K562 (cell line): ENCODE measurements around the gene CAV1. TPM values are rescaled to one million over a fixed set of nuclear protein-coding genes. Genes with fewer than 3 reads are reported as not detected.
A peak's percentile ranks its signal among the peaks of the same experiment; 100 is the strongest.

Experiments
- ATAC-seq: fragments of 200-7000 bp; cut with Tn5 transposase; 3 replicates; pipeline ENCODE4 v1.9.1; 2020; ENCODE audit warnings: moderate library complexity
- BruUV-seq: library from RNA; stranded (reverse); fragments of 400-500 nt; replicated peaks from 2 replicates; lab custom pipeline; 2021; lab: Mats Ljungman, UMichigan
- CTCF ChIA-PET: fragments of 300-600 bp; formaldehyde crosslinking; extraction: SDS; loops from one replicate; lab custom pipeline; 2021; ENCODE audit warnings: low intra/inter-chr PET ratio; lab: Yijun Ruan, JAX
- POLR2A ChIA-PET: fragments of 300-600, 350-650 bp; sonication (Branson Sonifier 250); formaldehyde crosslinking; extraction: SDS; loops from one replicate; lab custom pipeline; 2021; ENCODE audit warnings: antibody characterized with exemption, inconsistent platforms; lab: Yijun Ruan, JAX
- DNase-seq, 4 experiments: peaks; one replicate each; pipeline versions ENCODE4 v3.0.0 to v3.0.0-alpha.2; 2011 to 2018; ENCODE audit warnings: low spot score in 3 of 4, mixed read lengths in 3 of 4; ENCODE audit errors: extremely low read depth in 1 of 4
- FAIRE-seq: peaks from 2 replicates; lab custom pipeline; 2011; peaks lifted over from hg19 to GRCh38; lab: Jason Lieb, UNC
- H2AFZ ChIP-seq: 2 replicates; pipeline ENCODE4 v1.6.0; 2011; ENCODE audit warnings: low read depth, low read length, control low read depth, inconsistent platforms
- H3K27ac ChIP-seq: fragments of 200-600 bp; 3 replicates; pipeline ENCODE4 v1.8.0; 2011; ENCODE audit warnings: low read depth, mild to moderate bottlenecking, control low read depth, inconsistent platforms, low read length, moderate library complexity, mixed read lengths; ENCODE audit errors: extremely low read depth
- H3K27me3 ChIP-seq, 2 experiments: fragments of 300-600 bp in 1 of 2; 2 replicates in 1 of 2; 3 replicates in 1 of 2; pipeline versions ENCODE4 v1.6.0 to v1.8.0; 2011; ENCODE audit warnings: inconsistent platforms in 2 of 2, low read length in 2 of 2, mild to moderate bottlenecking in 1 of 2, mixed read lengths in 1 of 2, moderate library complexity in 1 of 2; ENCODE audit not compliant: control insufficient read depth in 2 of 2, insufficient read depth in 2 of 2
- H3K36me3 ChIP-seq: fragments of 300-600 bp; 3 replicates; pipeline ENCODE4 v1.8.0; 2011; ENCODE audit warnings: mild to moderate bottlenecking, low read length, inconsistent platforms; ENCODE audit not compliant: control insufficient read depth, insufficient read depth
- H3K4me1 ChIP-seq, 2 experiments: fragments of 200-600 bp in 1 of 2; replicated peaks in 1 of 2; 2 replicates in 1 of 2; 3 replicates in 1 of 2; pipeline versions ENCODE4 v1.5.1 to v1.8.0; 2011; ENCODE audit warnings: inconsistent platforms in 2 of 2, low read length in 2 of 2, mild to moderate bottlenecking in 1 of 2, mixed read lengths in 1 of 2, moderate library complexity in 1 of 2; ENCODE audit not compliant: control insufficient read depth in 2 of 2, insufficient read depth in 2 of 2
- H3K4me2 ChIP-seq: 2 replicates; pipeline ENCODE4 v1.6.1; 2011; ENCODE audit warnings: low read length, control low read depth, inconsistent platforms, mixed read lengths; ENCODE audit not compliant: insufficient read depth
- H3K4me3 ChIP-seq: fragments of 200-600 bp; sonication (generic), shearing (Covaris generic); 2 replicates; pipeline ENCODE4 v1.5.1; 2016; ENCODE audit warnings: control low read depth, inconsistent platforms
- H3K79me2 ChIP-seq: fragments of 200-600 bp; 3 replicates; pipeline ENCODE4 v1.8.0; 2011; ENCODE audit warnings: low read length, inconsistent platforms; ENCODE audit not compliant: control insufficient read depth, insufficient read depth
- H3K9ac ChIP-seq, 2 experiments: 2 replicates each; pipeline versions ENCODE4 v1.6.0 to v1.6.1; 2011; ENCODE audit warnings: low read depth in 2 of 2, low read length in 2 of 2, control low read depth in 1 of 2, inconsistent platforms in 1 of 2, mild to moderate bottlenecking in 1 of 2, mixed read lengths in 1 of 2; ENCODE audit not compliant: insufficient read depth in 1 of 2
- H3K9me1 ChIP-seq: one replicate; pipeline ENCODE4 v1.6.0; 2011; ENCODE audit warnings: inconsistent platforms, mild to moderate bottlenecking, low read length, moderate library complexity; ENCODE audit not compliant: control insufficient read depth, insufficient read depth
- H3K9me3 ChIP-seq: replicated peaks from 2 replicates; pipeline ENCODE4 v1.5.1; 2011; ENCODE audit warnings: low read depth, low read length, inconsistent platforms; ENCODE audit not compliant: control insufficient read depth, insufficient read depth
- H4K20me1 ChIP-seq: replicated peaks from 2 replicates; pipeline ENCODE4 v1.6.1; 2011; ENCODE audit warnings: low read length, inconsistent platforms, mixed read lengths; ENCODE audit not compliant: control insufficient read depth, insufficient read depth
- CHD1 ChIP-seq: fragments of 200-600 bp; sonication (generic); IDR thresholded peaks from one replicate; pipeline ENCODE4 v1.6.1; 2012; ENCODE audit warnings: mild to moderate bottlenecking, moderate library complexity, low read length, inconsistent platforms
- CXXC5 ChIP-seq: fragments of 250-450 bp; sonication (Bioruptor Pico); IDR thresholded peaks from 2 replicates; pipeline ENCODE4 v1.8.0; 2022; ENCODE audit warnings: inconsistent platforms, mild to moderate bottlenecking, moderate library complexity
- HDAC6 ChIP-seq: IDR thresholded peaks from 2 replicates; pipeline ENCODE4 v1.6.1; 2012; ENCODE audit warnings: low read depth, mild to moderate bottlenecking, control low read depth, inconsistent platforms, low read length, moderate library complexity
- HMG20B ChIP-seq: fragments of 250-450 bp; sonication (Bioruptor Pico); IDR thresholded peaks from 2 replicates; pipeline ENCODE4 v1.5.0; 2021; ENCODE audit warnings: mild to moderate bottlenecking
- ILF3 ChIP-seq: fragments of 450-650 bp; IDR thresholded peaks from 2 replicates; pipeline ENCODE4 v1.6.1; 2018; ENCODE audit warnings: antibody characterized with exemption, mild to moderate bottlenecking, moderate library complexity, borderline replicate concordance
- KDM1A ChIP-seq, 2 experiments: fragments of 450-650 bp; IDR thresholded peaks; 2 replicates each; pipeline ENCODE4 v1.6.1; 2016; ENCODE audit warnings: mild to moderate bottlenecking in 2 of 2
- KHSRP ChIP-seq: fragments of 450-650 bp; IDR thresholded peaks from 2 replicates; pipeline ENCODE4 v1.6.1; 2017
- NEUROD1 ChIP-seq: fragments of 150-350 bp; IDR thresholded peaks from 2 replicates; pipeline ENCODE4 v1.6.1; 2014; ENCODE audit warnings: borderline replicate concordance, low read length, low read depth; ENCODE audit not compliant: partially characterized antibody
- NRF1 ChIP-seq, 2 experiments: fragments of 450-650 bp; IDR thresholded peaks in 1 of 2; conservative IDR thresholded peaks in 1 of 2; 2 replicates each; pipeline ENCODE4 v1.6.1; 2014; ENCODE audit warnings: mild to moderate bottlenecking in 2 of 2
- XRCC4 ChIP-seq: IDR thresholded peaks from one replicate; pipeline ENCODE4 v1.6.1; 2011; ENCODE audit not compliant: insufficient read depth, insufficient read length; ENCODE audit errors: extremely low read depth
- ZBED1 ChIP-seq: IDR thresholded peaks from 2 replicates; pipeline ENCODE4 v1.6.1; 2014
- ZNF717 ChIP-seq: fragments of 250-450 bp; sonication (Bioruptor Pico); IDR thresholded peaks from 2 replicates; pipeline ENCODE4 v1.5.0; 2021
- WGBS: fragments of 100-300 bp; shearing (Covaris generic); methylation state at CpG from one replicate; pipeline ENCODE4 v1.1.6; 2016; ENCODE audit warnings: low coverage, mixed read lengths; ENCODE audit not compliant: insufficient coverage; ENCODE audit errors: missing lambda C conversion rate; 5-methylcytosine and 5-hydroxymethylcytosine counted together
- in situ Hi-C: fragments of 300-500 bp; cut with MboI; formaldehyde crosslinking; loops from 4 replicates; pipeline ENCODE4 v1.15.0; 2018; ENCODE audit warnings: inconsistent platforms, mixed read lengths
- intact Hi-C: fragments of 100-400 bp; cut with micrococcal nuclease; formaldehyde crosslinking; loops from 2 replicates; pipeline ENCODE4 v1.14.2; 2022
- polyA plus RNA-seq, 8 experiments: library from polyadenylated mRNA; depleted of rRNA in 4 of 8; stranded (reverse) in 5 of 8; unstranded in 3 of 8; fragments of >200 nt; fragmentation: Nextera tagmentation in 2 of 8; fragmentation: Illumina TruSeq in 1 of 8; extraction: Ambion mirVana in 2 of 8; extraction: Trizol in 1 of 8; gene quantifications; 2 replicates each; pipeline versions ENCODE4 v1.2.1 to v1.2.3, GENCODE V29; 2011 to 2014; ENCODE audit warnings: inconsistent platforms in 1 of 8, missing spikeins in 1 of 8
- total RNA-seq, 7 experiments: library from RNA; depleted of rRNA in 6 of 7; stranded (reverse); fragments of >200 nt in 6 of 7; fragmentation: Illumina TruSeq in 2 of 7; extraction: Trizol in 2 of 7; gene quantifications; 2 replicates each; pipeline versions ENCODE4 v1.2.1 to v1.2.3, GENCODE V29; 2011 to 2021; ENCODE audit warnings: low replicate concordance in 1 of 7
- TF ChIP-seq, protein P1 (sequence below): sonication (generic); IDR thresholded peaks from 2 replicates; pipeline ENCODE4 v1.6.1; 2016
- TF ChIP-seq, protein P2 (sequence below), 3 experiments: fragments of 200-800 bp in 1 of 3; sonication (Bioruptor generic) in 1 of 3; sonication (generic) in 1 of 3; formaldehyde crosslinking in 1 of 3; IDR thresholded peaks; 2 replicates each; pipeline versions ENCODE4 v1.6.1 to v1.8.0; 2016 to 2022; ENCODE audit warnings: mild to moderate bottlenecking in 2 of 3, missing compliant biosample characterization in 2 of 3, missing genetic modification characterization in 2 of 3, missing genetic modification reagents in 1 of 3

Gene CAV1
- total and polyA plus RNA-seq, 9 of the 15 experiments (the other 6 are each of a cell fraction or from before 2014, with no cell fraction given) = 0.08 to 1.5 (median 0.63) TPM

DNA sequence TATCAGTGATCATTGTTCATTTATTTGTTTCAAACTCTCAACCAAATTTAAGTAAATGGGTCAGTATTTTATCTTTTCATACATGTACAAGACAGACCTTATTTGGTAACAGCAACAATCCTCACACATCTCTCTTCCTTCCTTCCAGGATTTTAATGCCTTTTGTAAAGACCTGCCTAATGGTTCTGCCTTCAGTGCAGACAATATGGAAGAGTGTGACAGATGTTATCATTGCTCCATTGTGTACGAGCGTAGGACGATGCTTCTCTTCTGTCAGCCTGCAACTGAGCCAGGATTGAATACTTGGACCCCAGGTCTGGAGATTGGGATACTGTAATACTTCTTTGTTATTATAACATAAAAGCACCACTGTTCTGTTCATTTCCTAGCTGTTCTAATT is 19.0 kb upstream of the CAV1 start:
- H3K79me2 ChIP-seq = peaks cover 23% of the 10 kb centered on the region
- H3K27me3 ChIP-seq = no peaks in the 10 kb centered on the region

DNA sequence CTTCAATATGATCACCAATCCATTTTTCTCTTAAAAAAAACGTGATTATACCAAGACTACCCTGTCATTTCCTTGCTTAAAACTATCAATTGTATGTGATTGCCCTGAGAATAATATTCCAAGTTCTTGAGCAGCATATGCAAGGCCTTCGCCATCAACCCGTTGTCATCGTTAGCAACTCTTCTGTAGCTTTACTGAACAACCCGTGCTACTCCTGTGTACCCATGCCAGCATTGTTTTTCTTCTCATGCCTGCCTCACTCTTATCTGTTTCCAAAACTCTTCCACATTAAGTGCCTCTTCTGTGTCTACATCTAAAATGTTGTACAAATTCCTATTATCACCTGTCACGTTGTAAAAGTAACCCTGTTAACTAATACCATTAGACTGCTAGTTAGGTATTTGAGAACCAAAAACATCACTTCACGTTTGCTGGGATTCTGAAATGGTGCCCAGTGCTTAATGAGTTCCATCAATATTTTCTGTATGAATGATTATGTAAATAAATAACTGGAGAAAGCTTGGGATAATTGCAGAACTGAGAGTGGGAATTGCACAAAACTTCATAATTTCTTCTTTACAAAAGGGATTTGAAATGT is 14.8 kb upstream of the CAV1 start:
- H3K27ac ChIP-seq = no peak overlapping the region
- H3K79me2 ChIP-seq = no peaks in the 10 kb centered on the region
- no peak overlapping the region for H3K9ac ChIP-seq
- H3K9me1 ChIP-seq = no peaks in the 10 kb centered on the region
- peaks cover 20% of the 10 kb centered on the region for H3K36me3 ChIP-seq
- no TSS peak for BruUV-seq
- no peaks in the 10 kb centered on the region for H3K9me3 ChIP-seq
- no peak for TF ChIP-seq NRF1 (conservative IDR thresholded peaks at IDR 0.05 in 1 of 2, IDR thresholded peaks at IDR 0.05 in 1 of 2)
- TF ChIP-seq, protein P1, sequence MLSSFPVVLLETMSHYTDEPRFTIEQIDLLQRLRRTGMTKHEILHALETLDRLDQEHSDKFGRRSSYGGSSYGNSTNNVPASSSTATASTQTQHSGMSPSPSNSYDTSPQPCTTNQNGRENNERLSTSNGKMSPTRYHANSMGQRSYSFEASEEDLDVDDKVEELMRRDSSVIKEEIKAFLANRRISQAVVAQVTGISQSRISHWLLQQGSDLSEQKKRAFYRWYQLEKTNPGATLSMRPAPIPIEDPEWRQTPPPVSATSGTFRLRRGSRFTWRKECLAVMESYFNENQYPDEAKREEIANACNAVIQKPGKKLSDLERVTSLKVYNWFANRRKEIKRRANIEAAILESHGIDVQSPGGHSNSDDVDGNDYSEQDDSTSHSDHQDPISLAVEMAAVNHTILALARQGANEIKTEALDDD = peak; percentile 86
- TF ChIP-seq CHD1 = no peak
- 0 out of 2 replicates have a peak, but pooled peaks have one; percentile 24 for TF ChIP-seq ILF3
- TF ChIP-seq, protein P2, sequence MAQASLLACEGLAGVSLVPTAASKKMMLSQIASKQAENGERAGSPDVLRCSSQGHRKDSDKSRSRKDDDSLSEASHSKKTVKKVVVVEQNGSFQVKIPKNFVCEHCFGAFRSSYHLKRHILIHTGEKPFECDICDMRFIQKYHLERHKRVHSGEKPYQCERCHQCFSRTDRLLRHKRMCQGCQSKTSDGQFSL (CRISPR knock-in tag; IDR thresholded peaks at IDR 0.05) = no peak
- TF ChIP-seq, protein P2 (tag; IDR thresholded peaks at IDR 0.05) = 0 out of 4 replicates have a peak, but pooled peaks of 1 of the 2 experiments have one; percentile 11
- 0 out of 4 replicates have a peak, but pooled peaks of 1 of the 2 experiments have one; percentile 9 for TF ChIP-seq KDM1A (IDR thresholded peaks at IDR 0.05)
- ATAC-seq (no peak), FAIRE-seq (no peak), DNase-seq (no peak)
- ChIA-PET POLR2A (no interaction called here), CTCF (no interaction called here)
- H4K20me1 ChIP-seq = no peaks in the 10 kb centered on the region
- no peak overlapping the region for H3K4me2 ChIP-seq
- in situ Hi-C loops = loop anchor here (10.0 kb wide), 1 partner anchor 1875 kb away; no protein-coding TSS in a partner anchor
- intact Hi-C loops = loop anchor here (10.0 kb wide), 1 partner anchor 445 kb away; the partner anchor contains the start of gene ST7
- WGBS = 73% methylated on average over 7 of the region's 7 CpGs
- H3K4me3 ChIP-seq = no peak overlapping the region
- H3K27me3 ChIP-seq = no peaks in the 10 kb centered on the region
- no peak overlapping the region for H2AFZ ChIP-seq
- peaks cover 0 to 19% of the 10 kb centered on the region in 2 experiments; a peak in 3 of 5 replicates for H3K4me1 ChIP-seq

More for the DNA sequence above, 19.0 kb upstream of the CAV1 start:
- Histone ChIP-seq H3K4me1 (peaks cover 1 to 27% of the 10 kb centered on the region in 2 experiments; a peak in 4 of 5 replicates), H3K4me2 (no peak overlapping the region), H3K9me1 (no peaks in the 10 kb centered on the region), H3K4me3 (no peak overlapping the region), H3K9ac (no peak overlapping the region), H3K27ac (no peak overlapping the region), H3K9me3 (no peaks in the 10 kb centered on the region), H4K20me1 (no peaks in the 10 kb centered on the region), H3K36me3 (peaks cover 28% of the 10 kb centered on the region), H2AFZ (no peak overlapping the region)
- DNase-seq (no peak), ATAC-seq (no peak), FAIRE-seq (no peak)
- WGBS = 73% methylated on average over 3 of the region's 3 CpGs
- CTCF ChIA-PET = no interaction called here
- intact Hi-C loops (loop anchor here (10.0 kb wide), 1 partner anchor 449 kb away; the partner anchor contains the start of gene ST7), in situ Hi-C loops (loop anchor here (10.0 kb wide), 1 partner anchor 1879 kb away; no protein-coding TSS in a partner anchor)
- BruUV-seq = no TSS peak
- POLR2A ChIA-PET = no interaction called here
- TF ChIP-seq CXXC5 (CRISPR knock-in tag) (no peak), ZBED1 (no peak), KHSRP (no peak), HMG20B (no peak), HDAC6 (no peak), ZNF717 (CRISPR knock-in tag) (no peak), NEUROD1 (no peak), XRCC4 (no peak)
